ENCODE results near the gene ANKRD50.

The ANKRD50 gene

DNA sequence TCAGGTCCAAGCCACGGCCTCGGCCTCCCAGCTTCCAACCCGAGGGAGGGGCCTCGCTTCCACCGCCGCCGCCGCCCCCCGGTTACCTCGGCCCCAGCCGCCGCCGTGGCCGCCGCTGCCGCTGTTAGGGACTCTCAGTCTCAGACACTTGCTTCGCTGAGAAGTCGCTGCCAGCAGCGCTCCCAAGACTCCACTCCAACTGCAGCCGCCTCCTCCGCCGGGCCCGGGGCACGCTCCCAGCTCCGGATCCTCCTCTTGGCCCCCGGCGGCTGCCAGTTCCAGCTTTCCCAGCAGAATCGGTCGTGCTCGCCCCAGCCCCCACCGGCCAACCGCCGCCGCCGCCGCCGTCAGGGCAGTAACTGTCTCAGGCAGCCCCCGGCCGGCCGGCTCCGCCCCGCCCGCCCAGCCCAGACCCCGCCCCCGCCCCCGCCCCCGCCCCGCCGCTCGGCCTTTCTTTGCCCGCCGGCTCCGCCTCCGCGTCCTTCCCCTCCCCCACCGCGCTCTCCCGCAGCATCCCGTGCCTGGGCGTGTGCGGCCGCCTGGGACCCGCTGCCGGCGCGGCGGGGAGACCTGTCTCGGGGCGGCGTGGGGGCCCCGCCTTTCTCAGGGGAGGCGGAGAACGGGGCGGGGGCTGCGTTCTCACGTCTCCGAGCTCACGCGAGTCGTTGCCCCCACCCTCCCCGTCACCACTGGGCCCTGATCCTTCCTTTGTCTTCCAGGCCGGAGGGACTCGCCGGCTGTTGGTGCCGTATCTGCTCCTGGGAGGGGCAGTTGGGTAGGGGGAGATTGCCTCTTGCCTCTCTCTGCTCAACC is at the start of gene ANKRD50:
Gene ANKRD50 (minus strand): TSS at position 361 of the 813 bp plus-strand sequence. CDS start 2,221 bp downstream, outside the sequence.
- peak; percentile 69 for DNase-seq (ENCODE audit: low spot score)

DNA sequence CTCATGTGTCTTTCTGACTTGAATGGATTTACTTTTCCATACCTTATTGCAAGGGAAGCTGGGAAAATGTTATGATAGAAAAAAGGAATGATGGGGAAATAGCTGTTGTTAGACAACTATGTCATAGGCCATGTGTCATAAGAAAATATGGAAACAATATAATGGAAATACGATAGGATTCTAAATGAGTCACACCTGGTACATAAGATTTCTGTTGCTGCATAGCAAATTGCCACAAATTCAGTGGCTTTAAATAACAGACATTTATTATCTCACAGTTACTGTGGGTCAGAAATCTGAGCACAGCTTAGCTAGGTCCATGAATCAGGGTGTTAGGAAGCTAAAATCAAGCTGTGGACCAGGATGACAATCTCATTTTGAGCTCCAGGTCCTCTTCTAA is 44.6 kb upstream of the ANKRD50 start:
- no peak for DNase-seq (ENCODE audit: low spot score)

DNA sequence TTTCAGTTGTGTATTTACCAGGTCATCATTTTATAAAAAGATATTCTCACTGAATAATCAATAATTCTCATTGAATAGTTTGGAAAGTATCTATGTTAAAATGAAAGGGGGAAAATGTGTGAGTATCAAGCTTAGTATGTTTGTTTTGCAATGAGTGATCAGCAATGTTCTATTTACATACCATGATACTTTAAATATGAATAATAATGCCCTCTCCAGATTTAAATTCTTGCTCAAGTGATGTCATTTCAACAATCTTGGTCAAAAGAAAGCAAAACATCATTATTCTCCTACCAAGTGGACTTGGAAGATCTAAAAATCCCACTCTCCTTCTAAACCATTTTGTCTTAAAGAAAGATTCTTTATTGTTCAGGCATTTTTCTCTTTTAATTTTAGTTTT is 42.1 kb upstream of the ANKRD50 start:
- DNase-seq (ENCODE audit: low spot score): no peak

- DNase-seq (ENCODE audit: low spot score): no peak
Measured at GRCh38 chr4:124753941-124754581, 41.5 kb upstream of the ANKRD50 start.

- no peak for DNase-seq (ENCODE audit: low spot score)
Measured at GRCh38 chr4:124749421-124749820, 36.9 kb upstream of the ANKRD50 start.

GRCh38 chr4:124748965-124749364 is 36.4 kb upstream of the ANKRD50 start:
- DNase-seq (ENCODE audit: low spot score): no peak

- DNase-seq (ENCODE audit: low spot score): no peak
Measured at GRCh38 chr4:124745985-124746801, 33.7 kb upstream of the ANKRD50 start.

GRCh38 chr4:124743711-124744110 is 31.2 kb upstream of the ANKRD50 start:
- DNase-seq (ENCODE audit: low spot score): no peak

GRCh38 chr4:124740501-124740900 is 28.0 kb upstream of the ANKRD50 start:
- DNase-seq (ENCODE audit: low spot score): no peak

GRCh38 chr4:124738994-124739393 is 26.5 kb upstream of the ANKRD50 start:
- no peak for DNase-seq (ENCODE audit: low spot score)

- DNase-seq (ENCODE audit: low spot score): no peak
Measured at GRCh38 chr4:124737619-124738018, 25.1 kb upstream of the ANKRD50 start.

DNA sequence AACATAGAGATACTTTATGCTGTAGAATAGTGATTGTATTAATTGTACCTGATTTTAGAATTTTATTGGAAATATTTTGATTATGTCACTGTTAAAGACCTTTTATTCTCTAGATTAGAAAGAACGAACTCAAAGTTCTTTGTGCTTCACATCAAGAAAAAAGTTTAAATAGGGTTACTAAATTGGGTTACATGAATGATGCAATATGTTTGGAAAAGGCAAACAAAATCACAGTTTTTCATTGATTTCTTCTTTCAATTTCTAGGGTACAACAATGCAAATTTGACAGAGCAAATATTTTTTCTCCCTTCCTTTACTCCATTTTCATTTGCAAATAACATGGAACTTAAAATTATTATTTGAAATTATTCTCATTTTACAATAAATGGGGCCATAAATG is 24.0 kb upstream of the ANKRD50 start:
- no peak for DNase-seq (ENCODE audit: low spot score)

- no peak for DNase-seq (ENCODE audit: low spot score)
Measured at GRCh38 chr4:124727331-124727890, 14.9 kb upstream of the ANKRD50 start.

DNA sequence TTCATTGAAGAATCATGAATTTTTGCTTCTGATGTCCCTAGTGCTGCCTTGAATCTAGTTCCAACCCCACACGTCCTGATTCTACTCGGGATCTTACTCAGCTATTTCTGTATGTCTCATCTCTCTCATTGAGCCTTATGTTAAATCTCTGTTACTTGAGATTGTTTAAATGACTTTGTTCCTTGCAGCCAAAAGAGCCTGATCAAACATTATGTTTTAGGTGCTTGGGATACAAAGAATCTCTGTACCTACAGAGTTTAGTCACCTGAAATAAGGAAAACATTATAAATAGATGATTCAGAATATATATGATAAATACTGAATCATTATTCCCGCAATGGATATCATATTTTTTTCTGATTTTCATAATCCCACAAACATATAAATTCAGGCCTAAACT is 13.7 kb upstream of the ANKRD50 start:
- no peak for DNase-seq (ENCODE audit: low spot score)

DNA sequence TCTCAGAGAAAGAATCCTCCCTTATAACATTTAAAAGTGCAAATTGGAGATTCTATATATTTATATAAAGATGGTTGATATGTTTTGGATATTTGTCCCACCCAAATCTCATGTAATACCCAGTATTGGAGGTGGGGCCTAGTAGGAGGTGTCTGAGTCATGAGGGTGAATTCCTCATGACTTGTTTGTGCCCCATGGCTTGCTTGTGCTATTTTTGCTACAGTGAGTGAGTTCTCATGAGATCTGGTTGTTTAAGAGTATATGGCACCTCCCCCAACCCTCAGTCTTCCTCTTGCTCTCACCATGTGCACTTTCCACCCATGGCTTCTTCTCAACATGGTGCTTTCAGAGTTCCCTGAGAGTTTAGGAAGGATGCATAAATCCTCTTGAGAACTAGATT is 9.5 kb upstream of the ANKRD50 start:
- no peak for DNase-seq (ENCODE audit: low spot score)

- DNase-seq (ENCODE audit: low spot score): no peak
Measured at GRCh38 chr4:124717101-124717500, 4.6 kb upstream of the ANKRD50 start.

GRCh38 chr4:124713185-124713592 is 657 bp upstream of the ANKRD50 start:
- DNase-seq (ENCODE audit: low spot score): peak; percentile 19

GRCh38 chr4:124711471-124712371 is 811 bp downstream of the ANKRD50 start:
- peak; percentile 15 for DNase-seq (ENCODE audit: low spot score)

- no peak for DNase-seq (ENCODE audit: low spot score)
Measured at GRCh38 chr4:124710911-124711310, 1.6 kb downstream of the ANKRD50 start.

GRCh38 chr4:124710015-124710741 is 2.4 kb downstream of the ANKRD50 start:
- no peak for DNase-seq (ENCODE audit: low spot score)

Measured in hematopoietic multipotent progenitor cell treated with erythropoietin and hydrocortisone succinate and interleukin-3 and kit ligand, for 15 days (in vitro differentiated cells).